K562 (cell line): ENCODE results near the gene CSNK1D. TPM values are rescaled to one million over a fixed set of nuclear protein-coding genes. Genes with fewer than 3 reads are reported as not detected.

Source experiments
- CCNT2 ChIP-seq: IDR thresholded peaks from 2 replicates; pipeline ENCODE4 v1.6.1; 2011; ENCODE audit warnings: borderline replicate concordance, low read depth, mild to moderate bottlenecking, moderate library complexity, mixed read lengths, low read length; ENCODE audit not compliant: insufficient read length; ENCODE audit errors: extremely low read depth
- GABPA ChIP-seq: fragments of 200-800 bp; sonication (Bioruptor generic); conservative IDR thresholded peaks from 2 replicates; pipeline ENCODE4 v1.6.1; 2016; ENCODE audit warnings: low read depth, missing genetic modification characterization, missing compliant biosample characterization
- L3MBTL2 ChIP-seq: fragments of 450-650 bp; IDR thresholded peaks from 2 replicates; pipeline ENCODE4 v1.6.1; 2016; ENCODE audit warnings: mild to moderate bottlenecking, moderate library complexity
- MTA3 ChIP-seq: fragments of 450-650 bp; formaldehyde crosslinking; IDR thresholded peaks from 2 replicates; pipeline ENCODE4 v1.6.1; 2017; ENCODE audit warnings: mild to moderate bottlenecking, borderline replicate concordance
- NBN ChIP-seq: fragments of 450-650 bp; IDR thresholded peaks from 2 replicates; pipeline ENCODE4 v1.6.1; 2016; ENCODE audit warnings: low read depth, mild to moderate bottlenecking
- NCOR1 ChIP-seq: fragments of 450-650 bp; IDR thresholded peaks from 2 replicates; pipeline ENCODE4 v1.6.1; 2016; ENCODE audit warnings: mild to moderate bottlenecking, moderate library complexity
- SMAD2 ChIP-seq: fragments of 150-350 bp; IDR thresholded peaks from 2 replicates; pipeline ENCODE4 v1.6.1; 2014; ENCODE audit warnings: low read depth, mild to moderate bottlenecking, low read length
- TOE1 ChIP-seq, 2 experiments: fragments of 450-650 bp in 1 of 2; sonication (generic) in 1 of 2; formaldehyde crosslinking in 1 of 2; IDR thresholded peaks; 2 replicates each; pipeline versions ENCODE4 v1.7.1 to v1.8.0; 2016 to 2022; ENCODE audit warnings: borderline replicate concordance in 2 of 2, mild to moderate bottlenecking in 2 of 2, antibody characterized with exemption in 1 of 2, inconsistent platforms in 1 of 2, low read depth in 1 of 2, missing genetic modification reagents in 1 of 2, moderate library complexity in 1 of 2
- ZBTB40 ChIP-seq, 2 experiments: fragments of 450-650 bp in 1 of 2; sonication (generic) in 1 of 2; formaldehyde crosslinking in 1 of 2; IDR thresholded peaks; 2 replicates each; pipeline versions ENCODE4 v1.7.1 to v1.9.0; 2016 to 2022; ENCODE audit warnings: inconsistent platforms in 1 of 2, mild to moderate bottlenecking in 1 of 2, missing genetic modification reagents in 1 of 2
- ZMIZ1 ChIP-seq, 2 experiments: fragments of 150-350 bp in 1 of 2; IDR thresholded peaks; 2 replicates each; pipeline ENCODE4 v1.6.1; 2012 to 2016; ENCODE audit warnings: low read depth in 2 of 2, low read length in 2 of 2, mild to moderate bottlenecking in 1 of 2, moderate library complexity in 1 of 2
- ZNF431 ChIP-seq: sonication (generic); formaldehyde crosslinking; IDR thresholded peaks from 2 replicates; pipeline ENCODE4 v1.8.0; 2022; ENCODE audit warnings: mild to moderate bottlenecking, missing genetic modification reagents
- polyA plus RNA-seq, 8 experiments: library from polyadenylated mRNA; depleted of rRNA in 4 of 8; stranded (reverse) in 5 of 8; unstranded in 3 of 8; fragments of >200 nt; fragmentation: Nextera tagmentation in 2 of 8; fragmentation: Illumina TruSeq in 1 of 8; extraction: Ambion mirVana in 2 of 8; extraction: Trizol in 1 of 8; gene quantifications; 2 replicates each; pipeline versions ENCODE4 v1.2.1 to v1.2.3, GENCODE V29; 2011 to 2014; ENCODE audit warnings: inconsistent platforms in 1 of 8, missing spikeins in 1 of 8
- total RNA-seq, 7 experiments: library from RNA; depleted of rRNA in 6 of 7; stranded (reverse); fragments of >200 nt in 6 of 7; fragmentation: Illumina TruSeq in 2 of 7; extraction: Trizol in 2 of 7; gene quantifications; 2 replicates each; pipeline versions ENCODE4 v1.2.1 to v1.2.3, GENCODE V29; 2011 to 2021; ENCODE audit warnings: low replicate concordance in 1 of 7

The CSNK1D gene
- total and polyA plus RNA-seq, 9 of the 15 experiments (the other 6 are each of a cell fraction or from before 2014, with no cell fraction given) = 6.5 to 133 (median 41.3) TPM

DNA sequence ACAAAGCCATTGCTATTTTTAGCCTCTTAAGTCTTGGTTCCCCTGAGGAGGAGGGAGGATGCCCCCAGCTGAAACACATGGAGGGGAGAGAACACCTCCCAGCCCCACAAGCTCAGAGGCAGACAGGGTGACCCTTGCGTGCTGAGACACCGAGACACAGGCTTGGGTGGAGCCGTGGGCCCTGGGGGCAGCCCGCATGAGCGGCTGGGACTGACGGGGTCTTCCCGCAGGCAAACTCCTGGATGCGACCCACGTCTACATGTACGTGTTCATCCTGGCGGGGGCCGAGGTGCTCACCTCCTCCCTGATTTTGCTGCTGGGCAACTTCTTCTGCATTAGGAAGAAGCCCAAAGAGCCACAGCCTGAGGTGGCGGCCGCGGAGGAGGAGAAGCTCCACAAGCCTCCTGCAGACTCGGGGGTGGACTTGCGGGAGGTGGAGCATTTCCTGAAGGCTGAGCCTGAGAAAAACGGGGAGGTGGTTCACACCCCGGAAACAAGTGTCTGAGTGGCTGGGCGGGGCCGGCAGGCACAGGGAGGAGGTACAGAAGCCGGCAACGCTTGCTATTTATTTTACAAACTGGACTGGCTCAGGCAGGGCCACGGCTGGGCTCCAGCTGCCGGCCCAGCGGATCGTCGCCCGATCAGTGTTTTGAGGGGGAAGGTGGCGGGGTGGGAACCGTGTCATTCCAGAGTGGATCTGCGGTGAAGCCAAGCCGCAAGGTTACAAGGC, 34.9 kb downstream of the CSNK1D start (continued):
- peak; percentile 42; the same call in 1 of the 2 replicates for TF ChIP-seq ZBTB40 (IDR thresholded peaks at IDR 0.05)
- TF ChIP-seq ZBTB40 (CRISPR knock-in tag; IDR thresholded peaks at IDR 0.05) = no peak
- no peak for TF ChIP-seq NCOR1
- 0 out of 2 replicates have a peak, but pooled peaks have one; percentile 49 for TF ChIP-seq TOE1 (IDR thresholded peaks at IDR 0.05; ENCODE audit: borderline replicate concordance)
- TF ChIP-seq TOE1 (CRISPR knock-in tag; IDR thresholded peaks at IDR 0.05; ENCODE audit: borderline replicate concordance, low read depth) = no peak
- TF ChIP-seq SMAD2 = no peak
- TF ChIP-seq GABPA = peak; percentile 75
- TF ChIP-seq MTA3 = peak; percentile 66; the same call in 1 of the 2 replicates
- peak; percentile 69; the same call in 1 of the 2 replicates for TF ChIP-seq L3MBTL2
- 0 out of 2 replicates have a peak, but pooled peaks have one; percentile 44 for TF ChIP-seq NBN
- peak; percentile 39 for TF ChIP-seq CCNT2
- 0 out of 4 replicates have a peak, but pooled peaks of 1 of the 2 experiments have one; percentile 17 for TF ChIP-seq ZMIZ1 (IDR thresholded peaks at IDR 0.05; ENCODE audit: low read depth in 2 of 2, low read length in 2 of 2)
- no peak for TF ChIP-seq ZNF431
